Osteoblast (primary cell): Measurements from ENCODE around the gene DTNBP1. TPM values are rescaled to one million over a fixed set of nuclear protein-coding genes. Genes with fewer than 3 reads are reported as not detected.
A peak's percentile ranks its signal among the peaks of the same experiment; 100 is the strongest.

Source experiments
- DNase-seq: peaks from one replicate; pipeline ENCODE4 v3.0.0; 2011; ENCODE audit warnings: low spot score, mixed read lengths; ENCODE audit not compliant: insufficient read length; ENCODE audit errors: missing footprints
- H2AFZ ChIP-seq: 2 replicates; pipeline ENCODE4 v1.6.0; 2011; ENCODE audit warnings: mild to moderate bottlenecking, low read length
- H3K27ac ChIP-seq: 2 replicates; pipeline ENCODE4 v1.5.1; 2011; ENCODE audit warnings: mild to moderate bottlenecking, low read depth, low read length, moderate library complexity
- H3K27me3 ChIP-seq: 2 replicates; pipeline ENCODE4 v1.6.0; 2012; ENCODE audit warnings: mild to moderate bottlenecking, control low read depth, inconsistent platforms, low read length, moderate library complexity; ENCODE audit not compliant: insufficient read depth
- H3K36me3 ChIP-seq: 2 replicates; pipeline ENCODE4 v1.5.1; 2011; ENCODE audit warnings: mild to moderate bottlenecking, low read length, control low read depth, moderate library complexity; ENCODE audit not compliant: insufficient read depth
- H3K4me1 ChIP-seq: 2 replicates; pipeline ENCODE4 v1.5.1; 2011; ENCODE audit warnings: mild to moderate bottlenecking, low read length, control low read depth, moderate library complexity; ENCODE audit not compliant: insufficient read depth
- H3K4me2 ChIP-seq: 2 replicates; pipeline ENCODE4 v1.6.0; 2011; ENCODE audit warnings: mild to moderate bottlenecking, low read length; ENCODE audit not compliant: insufficient read depth
- H3K4me3 ChIP-seq: fragments of 200-600 bp; sonication (generic); 3 replicates; pipeline ENCODE4 v1.5.1; 2012; ENCODE audit warnings: mild to moderate bottlenecking, low read length, inconsistent platforms; ENCODE audit not compliant: insufficient read depth
- H3K79me2 ChIP-seq: 2 replicates; pipeline ENCODE4 v1.6.0; 2012; ENCODE audit warnings: mild to moderate bottlenecking, low read length, control low read depth, inconsistent platforms; ENCODE audit not compliant: insufficient read depth
- H3K9me3 ChIP-seq: 2 replicates; pipeline ENCODE4 v1.5.1; 2011; ENCODE audit warnings: low read depth, low read length, control low read depth
- H4K20me1 ChIP-seq: 2 replicates; pipeline ENCODE4 v1.6.0; 2012; ENCODE audit warnings: mild to moderate bottlenecking, low read length, control low read depth; ENCODE audit not compliant: insufficient read depth
- total RNA-seq: library from RNA; depleted of rRNA; stranded (reverse); fragments of >200 nt; gene quantifications from 2 replicates; pipeline ENCODE4 v1.2.3, GENCODE V29; 2012
- TF ChIP-seq, protein P1 (sequence below): IDR thresholded peaks from 2 replicates; pipeline ENCODE4 v1.5.1; 2011; ENCODE audit warnings: mild to moderate bottlenecking, low read depth, low read length, moderate library complexity; ENCODE audit errors: extremely low read depth

DTNBP1 gene
- total RNA-seq, 1 donor = 5.8 TPM

DNA sequence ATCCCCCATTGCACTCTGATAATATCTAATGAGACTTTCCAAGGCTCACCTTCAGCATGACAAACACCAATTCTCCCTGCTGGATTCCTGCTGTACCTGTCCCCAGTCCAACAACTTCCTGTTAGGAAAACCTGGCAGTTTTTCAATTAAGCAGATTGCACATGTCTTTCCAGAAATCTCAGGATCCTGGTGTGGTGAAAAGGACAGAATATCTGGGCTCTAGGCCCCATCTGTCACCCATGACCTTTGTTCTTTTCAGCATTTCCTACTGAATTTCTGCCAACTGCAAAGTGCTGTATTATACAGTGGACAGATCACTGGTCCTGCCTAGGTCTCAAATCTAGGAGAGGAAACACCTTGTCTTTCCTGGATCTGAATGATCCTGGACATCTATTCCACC lies 27.7 kb upstream of the DTNBP1 start:
- H3K27ac ChIP-seq = no peak overlapping the region

DNA sequence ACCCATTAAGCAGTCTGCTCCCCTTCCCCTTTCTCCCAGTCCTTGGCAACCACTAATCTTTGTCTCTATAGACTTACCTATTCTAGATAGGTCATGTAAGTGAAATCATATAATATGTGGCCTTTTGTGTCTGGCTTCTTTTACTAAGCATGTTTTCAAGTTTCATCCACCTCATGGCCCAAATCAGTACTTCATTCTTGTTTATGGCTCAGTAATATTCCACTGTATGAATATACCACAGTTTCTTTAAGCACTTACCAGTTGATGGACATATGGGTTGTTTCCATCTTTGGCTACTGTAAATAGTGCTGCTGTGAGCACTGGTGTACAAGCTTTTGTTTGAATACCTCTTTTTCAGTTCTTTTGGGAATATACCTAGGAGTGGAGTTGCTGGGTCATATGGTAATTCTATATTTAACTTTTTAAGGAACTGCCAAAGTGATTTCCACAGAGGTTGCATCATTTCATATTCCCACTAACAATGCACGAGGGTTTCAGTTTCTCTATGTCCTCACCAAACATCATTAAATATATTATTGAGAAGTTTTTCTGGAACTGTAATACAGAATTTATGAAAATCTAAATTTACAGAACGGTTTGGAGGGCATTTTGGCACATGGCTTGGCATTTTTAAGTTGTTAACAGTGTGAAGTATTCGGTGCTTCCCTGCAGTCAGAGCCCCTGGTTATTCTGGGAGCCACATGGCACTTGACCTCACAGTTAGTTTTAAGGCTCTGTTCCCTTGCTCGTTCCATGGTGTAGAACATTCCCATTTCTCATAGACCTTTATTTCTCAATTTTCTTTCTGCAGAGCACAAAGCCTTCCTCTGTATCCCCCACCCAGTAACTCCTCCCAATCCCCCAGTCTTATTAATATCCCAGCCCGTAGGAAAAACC lies 27.0 kb upstream of the DTNBP1 start:
- no peak for DNase-seq
- Histone ChIP-seq H3K9me3 (no peaks in the 10 kb centered on the region), H3K4me1 (peaks cover 7% of the 10 kb centered on the region), H3K79me2 (no peaks in the 10 kb centered on the region), H3K4me2 (no peak overlapping the region), H2AFZ (peak overlapping the region; percentile 89), H4K20me1 (no peaks in the 10 kb centered on the region), H3K27ac (no peak overlapping the region), H3K27me3 (no peaks in the 10 kb centered on the region), H3K4me3 (no peak overlapping the region), H3K36me3 (no peaks in the 10 kb centered on the region)
- TF ChIP-seq, protein P1, sequence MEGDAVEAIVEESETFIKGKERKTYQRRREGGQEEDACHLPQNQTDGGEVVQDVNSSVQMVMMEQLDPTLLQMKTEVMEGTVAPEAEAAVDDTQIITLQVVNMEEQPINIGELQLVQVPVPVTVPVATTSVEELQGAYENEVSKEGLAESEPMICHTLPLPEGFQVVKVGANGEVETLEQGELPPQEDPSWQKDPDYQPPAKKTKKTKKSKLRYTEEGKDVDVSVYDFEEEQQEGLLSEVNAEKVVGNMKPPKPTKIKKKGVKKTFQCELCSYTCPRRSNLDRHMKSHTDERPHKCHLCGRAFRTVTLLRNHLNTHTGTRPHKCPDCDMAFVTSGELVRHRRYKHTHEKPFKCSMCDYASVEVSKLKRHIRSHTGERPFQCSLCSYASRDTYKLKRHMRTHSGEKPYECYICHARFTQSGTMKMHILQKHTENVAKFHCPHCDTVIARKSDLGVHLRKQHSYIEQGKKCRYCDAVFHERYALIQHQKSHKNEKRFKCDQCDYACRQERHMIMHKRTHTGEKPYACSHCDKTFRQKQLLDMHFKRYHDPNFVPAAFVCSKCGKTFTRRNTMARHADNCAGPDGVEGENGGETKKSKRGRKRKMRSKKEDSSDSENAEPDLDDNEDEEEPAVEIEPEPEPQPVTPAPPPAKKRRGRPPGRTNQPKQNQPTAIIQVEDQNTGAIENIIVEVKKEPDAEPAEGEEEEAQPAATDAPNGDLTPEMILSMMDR = no peak

More for the DNA sequence above, 27.7 kb upstream of the DTNBP1 start:
- peak overlapping the region; percentile 62 for H3K4me3 ChIP-seq
- H3K36me3 ChIP-seq = no peaks in the 10 kb centered on the region
- no peaks in the 10 kb centered on the region for H3K27me3 ChIP-seq
- H3K9me3 ChIP-seq = no peaks in the 10 kb centered on the region
- H3K4me1 ChIP-seq = peaks cover 7% of the 10 kb centered on the region
- no peak for DNase-seq
- peak overlapping the region; percentile 89 for H2AFZ ChIP-seq
- no peaks in the 10 kb centered on the region for H3K79me2 ChIP-seq
- H3K4me2 ChIP-seq = peak overlapping the region; percentile 83
- H4K20me1 ChIP-seq = no peaks in the 10 kb centered on the region
- TF ChIP-seq, protein P1 = no peak

DNA sequence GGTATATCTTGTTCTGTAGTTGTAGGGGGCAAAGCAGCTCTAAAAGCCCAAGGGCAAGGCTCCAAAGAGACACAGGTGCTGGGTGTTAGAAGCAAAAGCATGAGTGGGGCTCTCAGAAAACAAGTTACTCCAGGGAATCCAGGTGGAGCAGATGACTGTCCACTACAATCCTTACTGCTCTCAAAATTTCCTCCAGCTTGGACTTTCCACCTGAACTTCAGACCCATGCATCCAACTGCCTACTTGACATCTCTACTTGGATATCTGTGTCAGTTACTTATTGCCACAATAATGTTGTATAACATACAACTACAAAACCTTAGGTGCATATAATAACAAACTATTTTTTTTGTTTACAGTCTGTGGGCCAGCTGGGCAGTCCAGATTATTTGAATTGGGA lies 22.8 kb upstream of the DTNBP1 start:
- DNase-seq = no peak
- no peak overlapping the region for H3K27ac ChIP-seq
- H3K9me3 ChIP-seq = no peaks in the 10 kb centered on the region
- no peaks in the 10 kb centered on the region for H3K36me3 ChIP-seq
- TF ChIP-seq, protein P1 = no peak
- H3K27me3 ChIP-seq = peaks cover 2% of the 10 kb centered on the region
- H2AFZ ChIP-seq = no peak overlapping the region
- H3K4me1 ChIP-seq = peaks cover 2% of the 10 kb centered on the region
- no peak overlapping the region for H3K4me3 ChIP-seq
- no peak overlapping the region for H3K4me2 ChIP-seq
- H3K79me2 ChIP-seq = no peaks in the 10 kb centered on the region
- no peaks in the 10 kb centered on the region for H4K20me1 ChIP-seq
